GM12872 (cell line): Measurements from ENCODE around the gene ATRNL1.

Experiments
- TF ChIP-seq, protein P1 (sequence below): IDR thresholded peaks from 3 replicates; pipeline ENCODE4 v1.5.1; 2011; ENCODE audit warnings: low read depth, mild to moderate bottlenecking, low read length, moderate library complexity; ENCODE audit not compliant: insufficient read depth

The ATRNL1 gene

DNA sequence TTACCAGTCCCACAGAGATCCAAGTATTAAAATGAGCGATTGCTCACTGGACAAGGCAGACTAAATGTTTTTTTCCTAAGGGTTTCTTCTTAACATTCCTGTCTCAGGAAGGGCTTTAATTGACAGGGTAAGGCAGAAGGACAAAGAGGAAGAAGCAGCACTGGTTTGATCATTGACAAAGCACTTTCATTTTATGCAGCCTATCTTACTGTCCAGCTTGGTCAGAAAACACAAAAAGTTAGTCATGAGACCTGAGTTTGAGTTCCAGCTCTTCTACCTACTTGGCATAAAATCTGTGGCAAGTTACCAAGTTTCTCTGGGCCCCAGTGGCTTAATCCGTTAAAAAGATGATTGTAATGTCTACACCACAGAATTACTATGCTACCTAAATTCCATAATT lies 721.4 kb downstream of the ATRNL1 start:
- TF ChIP-seq, protein P1, sequence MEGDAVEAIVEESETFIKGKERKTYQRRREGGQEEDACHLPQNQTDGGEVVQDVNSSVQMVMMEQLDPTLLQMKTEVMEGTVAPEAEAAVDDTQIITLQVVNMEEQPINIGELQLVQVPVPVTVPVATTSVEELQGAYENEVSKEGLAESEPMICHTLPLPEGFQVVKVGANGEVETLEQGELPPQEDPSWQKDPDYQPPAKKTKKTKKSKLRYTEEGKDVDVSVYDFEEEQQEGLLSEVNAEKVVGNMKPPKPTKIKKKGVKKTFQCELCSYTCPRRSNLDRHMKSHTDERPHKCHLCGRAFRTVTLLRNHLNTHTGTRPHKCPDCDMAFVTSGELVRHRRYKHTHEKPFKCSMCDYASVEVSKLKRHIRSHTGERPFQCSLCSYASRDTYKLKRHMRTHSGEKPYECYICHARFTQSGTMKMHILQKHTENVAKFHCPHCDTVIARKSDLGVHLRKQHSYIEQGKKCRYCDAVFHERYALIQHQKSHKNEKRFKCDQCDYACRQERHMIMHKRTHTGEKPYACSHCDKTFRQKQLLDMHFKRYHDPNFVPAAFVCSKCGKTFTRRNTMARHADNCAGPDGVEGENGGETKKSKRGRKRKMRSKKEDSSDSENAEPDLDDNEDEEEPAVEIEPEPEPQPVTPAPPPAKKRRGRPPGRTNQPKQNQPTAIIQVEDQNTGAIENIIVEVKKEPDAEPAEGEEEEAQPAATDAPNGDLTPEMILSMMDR = no peak

DNA sequence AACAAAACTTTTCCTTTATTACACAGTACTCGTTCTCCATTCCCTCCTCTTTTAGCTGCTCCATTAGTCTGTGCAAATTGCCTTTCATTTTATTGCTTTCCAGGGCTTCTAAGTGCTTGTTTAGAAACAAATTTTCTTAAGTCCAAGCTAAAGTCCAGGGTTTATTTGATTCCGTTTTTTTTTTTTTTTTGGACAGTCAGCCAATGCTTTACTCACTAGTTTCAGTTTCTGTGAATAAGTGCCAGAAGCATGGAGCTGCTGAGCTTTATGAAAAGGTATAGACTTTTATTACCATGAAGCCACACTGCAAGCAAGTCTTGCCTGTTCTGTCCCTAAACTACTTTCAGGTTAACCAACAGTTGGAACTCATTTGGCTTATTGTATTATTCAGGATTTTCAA lies 724.8 kb downstream of the ATRNL1 start:
- TF ChIP-seq, protein P1 = no peak

DNA sequence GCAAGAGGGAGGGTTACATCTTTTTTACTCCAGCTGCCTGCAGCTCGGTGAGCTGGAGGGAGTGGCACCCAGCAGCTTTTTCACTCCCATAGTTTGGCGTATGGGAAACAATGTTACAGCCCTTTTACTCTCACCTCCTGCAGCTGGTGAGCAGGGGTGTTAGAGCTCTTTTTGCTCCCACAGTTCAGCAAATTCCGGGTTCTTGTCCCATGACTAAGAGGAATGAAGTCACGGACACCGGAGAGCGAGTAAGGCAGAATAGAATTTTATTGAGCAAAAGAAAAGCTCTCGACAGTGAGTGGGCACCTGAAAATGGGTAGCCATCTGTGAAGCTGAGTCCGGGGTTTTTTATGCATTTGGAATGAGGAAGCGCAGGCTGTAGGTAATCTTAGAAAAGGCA lies 733.2 kb downstream of the ATRNL1 start:
- TF ChIP-seq, protein P1 = no peak

DNA sequence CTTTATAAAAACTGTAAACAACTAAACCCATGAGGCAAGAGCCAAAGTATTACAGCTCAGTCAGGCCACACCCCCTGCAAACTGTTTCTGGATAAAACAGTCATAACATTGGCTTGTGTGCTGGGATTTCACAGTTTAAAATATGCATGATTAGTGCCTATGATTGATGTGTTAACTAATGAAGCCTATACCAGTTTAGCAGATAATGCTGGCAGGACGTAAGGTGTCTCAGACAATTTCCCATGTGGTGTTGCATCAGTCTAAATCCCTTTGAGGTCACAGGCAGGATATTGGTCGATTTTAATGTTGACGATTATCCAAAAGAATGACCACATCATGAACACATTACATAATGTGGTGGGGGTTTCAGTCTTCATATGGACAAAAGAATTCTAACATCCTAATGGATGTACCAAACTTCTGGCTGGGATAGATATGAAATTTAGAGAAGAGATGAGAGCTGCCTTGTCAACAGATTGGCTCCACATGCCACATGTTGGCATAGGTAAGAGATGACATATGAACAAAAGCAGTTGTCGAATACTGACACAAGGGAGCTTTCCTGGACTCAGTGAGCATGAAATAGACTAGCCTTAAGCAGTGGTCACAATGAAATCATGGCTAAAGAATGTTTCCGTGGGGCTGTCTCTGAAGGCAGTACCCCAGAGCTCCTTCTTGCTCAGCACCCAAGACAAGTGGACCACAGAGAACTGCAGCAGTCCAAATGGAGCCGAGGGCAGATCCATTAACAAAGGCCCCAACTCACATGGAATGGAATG lies 734.3 kb downstream of the ATRNL1 start:
- TF ChIP-seq, protein P1 = no peak

DNA sequence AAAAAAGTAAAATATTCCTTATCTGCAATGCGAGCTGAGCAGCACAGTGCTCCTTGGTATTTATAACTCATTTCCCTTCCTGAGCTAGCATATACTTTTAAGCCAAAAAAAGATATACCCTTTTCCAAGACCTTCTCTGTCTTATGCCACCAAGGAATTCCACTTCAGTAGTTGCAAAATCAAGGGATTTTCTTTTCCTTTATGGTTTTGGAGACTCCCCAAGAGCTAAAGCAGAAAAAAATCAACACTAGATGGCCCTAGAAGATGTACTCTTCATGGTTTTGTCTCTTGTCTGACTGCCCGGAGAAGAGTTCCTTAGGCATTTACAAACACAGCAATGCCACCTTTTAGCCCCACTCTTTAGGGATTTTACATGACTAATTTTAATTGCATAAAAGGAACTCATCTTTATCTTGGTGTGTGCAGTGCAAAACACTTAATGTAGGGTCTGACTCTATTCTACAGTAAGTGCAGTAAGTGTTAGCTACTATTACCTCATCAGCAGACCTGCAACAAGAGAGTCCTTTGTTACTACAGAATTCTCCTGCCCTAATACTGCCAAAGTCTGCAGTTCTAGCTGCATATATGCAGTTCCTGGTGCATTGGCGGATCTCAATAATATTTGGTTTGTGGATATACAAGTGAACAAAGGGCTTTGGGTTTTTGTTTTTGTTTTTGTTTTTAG lies 736.5 kb downstream of the ATRNL1 start:
- TF ChIP-seq, protein P1 = no peak

DNA sequence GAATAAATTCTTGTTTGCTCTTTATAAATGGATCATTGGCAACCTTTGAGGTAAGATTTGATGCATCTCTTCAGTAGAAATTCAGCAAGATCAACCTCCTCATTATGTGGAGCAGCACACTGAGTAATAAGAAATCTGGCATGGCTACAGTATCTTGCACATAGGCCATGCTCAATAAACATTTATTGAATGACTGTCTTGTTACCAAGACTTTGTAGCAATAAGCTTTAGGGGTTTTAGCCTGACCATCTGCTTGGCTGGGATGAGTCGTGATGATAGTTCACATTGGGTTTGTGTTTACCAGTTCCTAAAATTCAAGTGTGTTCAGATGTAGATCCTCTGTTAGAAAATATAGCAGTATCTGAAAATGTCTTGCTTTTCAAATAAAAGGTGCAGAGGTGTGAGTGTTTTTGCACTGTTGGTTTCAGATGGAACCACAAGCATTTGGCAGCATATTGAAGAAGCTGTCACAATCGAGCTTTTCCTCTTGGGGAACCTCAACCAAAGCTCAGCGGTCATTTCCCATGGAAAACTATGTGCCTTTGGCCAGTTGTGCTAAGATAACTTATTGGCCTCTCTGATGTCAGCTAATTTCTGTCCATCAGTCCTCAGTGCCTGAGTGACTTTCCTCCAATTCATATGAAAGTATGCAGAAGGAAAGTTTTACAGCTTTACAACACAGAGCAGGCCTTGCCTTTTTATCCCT lies 737.3 kb downstream of the ATRNL1 start:
- TF ChIP-seq, protein P1 = no peak

DNA sequence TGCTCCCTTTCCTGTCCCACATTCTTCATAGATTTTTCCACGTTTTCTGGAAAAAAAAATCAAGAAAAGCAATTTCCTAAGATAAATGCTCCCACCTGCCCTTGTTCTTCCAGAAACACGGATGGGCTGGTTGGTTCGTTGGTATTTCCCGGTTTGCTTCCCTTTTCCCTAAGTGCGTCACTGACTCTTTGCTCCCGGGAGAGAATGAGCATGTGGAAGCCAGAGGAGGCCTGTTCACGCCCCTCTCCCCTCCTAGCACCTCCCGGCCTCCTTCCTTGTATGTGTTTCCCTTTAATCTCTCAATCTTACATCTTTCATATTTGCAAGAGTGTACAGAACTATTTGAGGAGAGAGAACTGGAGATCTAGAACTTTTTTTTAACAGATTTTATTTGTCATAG lies 737.9 kb downstream of the ATRNL1 start:
- TF ChIP-seq, protein P1 = no peak
